Measurements from ENCODE around the gene CTNNA3.

DNA sequence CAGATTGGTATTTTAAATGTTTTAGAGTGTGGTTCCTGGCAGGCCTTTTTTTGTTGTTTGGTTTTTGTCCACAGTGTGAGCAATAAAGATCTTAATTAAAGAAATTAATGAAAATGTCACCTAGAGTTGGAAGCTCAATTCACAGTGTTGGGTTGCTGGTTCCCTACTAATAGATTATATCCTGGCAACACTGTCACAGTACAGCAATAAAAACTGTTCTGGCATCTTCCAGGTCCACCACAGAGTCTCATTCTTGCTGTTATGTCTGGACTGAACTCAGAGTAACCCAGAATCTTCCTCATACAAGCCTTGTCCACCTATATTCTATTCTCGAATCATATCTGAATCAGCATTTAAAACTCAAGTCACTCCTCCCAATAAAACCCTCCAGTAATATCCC, 982.6 kb downstream of the CTNNA3 start:
- TF ChIP-seq, protein P1, sequence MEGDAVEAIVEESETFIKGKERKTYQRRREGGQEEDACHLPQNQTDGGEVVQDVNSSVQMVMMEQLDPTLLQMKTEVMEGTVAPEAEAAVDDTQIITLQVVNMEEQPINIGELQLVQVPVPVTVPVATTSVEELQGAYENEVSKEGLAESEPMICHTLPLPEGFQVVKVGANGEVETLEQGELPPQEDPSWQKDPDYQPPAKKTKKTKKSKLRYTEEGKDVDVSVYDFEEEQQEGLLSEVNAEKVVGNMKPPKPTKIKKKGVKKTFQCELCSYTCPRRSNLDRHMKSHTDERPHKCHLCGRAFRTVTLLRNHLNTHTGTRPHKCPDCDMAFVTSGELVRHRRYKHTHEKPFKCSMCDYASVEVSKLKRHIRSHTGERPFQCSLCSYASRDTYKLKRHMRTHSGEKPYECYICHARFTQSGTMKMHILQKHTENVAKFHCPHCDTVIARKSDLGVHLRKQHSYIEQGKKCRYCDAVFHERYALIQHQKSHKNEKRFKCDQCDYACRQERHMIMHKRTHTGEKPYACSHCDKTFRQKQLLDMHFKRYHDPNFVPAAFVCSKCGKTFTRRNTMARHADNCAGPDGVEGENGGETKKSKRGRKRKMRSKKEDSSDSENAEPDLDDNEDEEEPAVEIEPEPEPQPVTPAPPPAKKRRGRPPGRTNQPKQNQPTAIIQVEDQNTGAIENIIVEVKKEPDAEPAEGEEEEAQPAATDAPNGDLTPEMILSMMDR (conservative IDR thresholded peaks at IDR 0.05 in 1 of 2, IDR thresholded peaks at IDR 0.05 in 1 of 2; ENCODE audit: extremely low read depth in 1 of 2, insufficient read depth in 1 of 2, low read depth in 1 of 2, low read length in 2 of 2) = no peak
- TF ChIP-seq EZH2 (IDR thresholded peaks at IDR 0.05; ENCODE audit: borderline replicate concordance, low read length) = no peak

All from mammary epithelial cell (primary cell).